Inflammatory macrophage treated with lipopolysaccharide for 1 hour (primary cell): Measurements from ENCODE around the gene SPG7.

ENCODE experiments used
- DNase-seq, 2 donors: peaks; one replicate each; pipeline ENCODE4 v3.0.0-alpha.2; 2020 to 2022

The SPG7 gene

DNA sequence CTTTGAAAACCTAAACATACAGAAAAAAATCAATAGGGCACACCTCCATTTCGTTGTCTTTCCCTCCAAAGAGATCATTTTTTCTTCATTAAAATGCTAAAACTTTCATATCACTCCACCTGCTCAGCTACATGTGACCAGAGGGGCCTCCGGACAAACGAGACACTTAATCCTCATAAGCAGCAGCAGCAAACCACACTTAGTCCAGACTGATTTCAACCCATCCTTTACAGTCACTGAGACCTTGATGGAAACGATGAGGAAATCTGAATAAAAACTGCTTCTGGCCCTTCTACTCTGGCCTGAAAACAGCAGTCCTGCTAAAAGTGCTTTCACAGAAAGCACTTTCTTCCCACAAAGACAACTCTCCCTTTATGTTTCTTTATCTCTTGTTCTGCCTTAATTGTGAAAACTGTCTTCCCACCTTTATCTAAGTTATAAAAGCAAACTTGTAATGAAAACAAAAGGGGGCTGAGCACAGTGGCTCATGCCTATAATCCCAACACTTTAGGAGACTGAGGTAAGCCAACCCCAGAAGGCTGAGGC lies 22.4 kb upstream of the SPG7 start:
- no peak for DNase-seq

DNA sequence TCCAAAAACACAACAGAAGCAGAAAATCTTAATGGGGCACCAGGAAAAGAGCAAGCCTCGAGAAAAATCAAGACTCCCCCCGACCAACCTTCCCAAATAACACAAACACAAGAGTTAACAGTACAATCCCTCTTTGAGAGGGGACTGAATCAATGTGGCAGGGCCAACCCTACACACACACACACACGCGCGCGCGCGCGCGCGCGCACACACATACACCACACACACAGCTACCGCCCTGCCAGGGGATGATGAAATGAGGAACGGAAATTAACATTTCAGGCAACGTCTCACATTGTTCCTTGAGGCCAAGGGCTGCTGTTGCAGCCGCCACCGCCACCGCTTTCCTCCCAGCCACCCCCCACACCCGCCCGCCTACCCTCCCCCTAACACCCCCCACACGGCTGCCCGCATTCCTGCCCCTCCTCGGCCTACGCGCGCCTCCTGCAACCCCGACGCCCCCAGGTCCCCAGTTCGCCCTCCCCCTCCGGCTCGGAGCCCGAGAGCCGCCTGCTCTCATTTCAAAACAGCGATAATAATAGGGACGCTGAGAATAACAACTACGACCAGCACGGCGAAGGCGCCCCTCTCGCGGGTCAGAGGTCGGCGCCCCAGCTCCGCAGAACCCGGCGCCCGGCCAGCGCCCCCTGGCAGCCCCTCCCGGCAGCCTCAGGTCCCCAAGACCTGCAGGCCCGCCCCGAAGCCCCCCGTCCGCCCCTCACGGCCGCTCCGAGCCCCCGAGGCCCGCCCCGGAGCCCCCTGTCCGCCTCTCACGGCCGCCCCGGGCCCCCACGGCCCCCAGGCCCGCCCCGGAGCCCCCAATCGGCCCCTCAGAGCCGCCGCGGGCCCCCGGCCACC lies 18.9 kb upstream of the SPG7 start:
- DNase-seq, result peak; percentile 91 to 93

DNA sequence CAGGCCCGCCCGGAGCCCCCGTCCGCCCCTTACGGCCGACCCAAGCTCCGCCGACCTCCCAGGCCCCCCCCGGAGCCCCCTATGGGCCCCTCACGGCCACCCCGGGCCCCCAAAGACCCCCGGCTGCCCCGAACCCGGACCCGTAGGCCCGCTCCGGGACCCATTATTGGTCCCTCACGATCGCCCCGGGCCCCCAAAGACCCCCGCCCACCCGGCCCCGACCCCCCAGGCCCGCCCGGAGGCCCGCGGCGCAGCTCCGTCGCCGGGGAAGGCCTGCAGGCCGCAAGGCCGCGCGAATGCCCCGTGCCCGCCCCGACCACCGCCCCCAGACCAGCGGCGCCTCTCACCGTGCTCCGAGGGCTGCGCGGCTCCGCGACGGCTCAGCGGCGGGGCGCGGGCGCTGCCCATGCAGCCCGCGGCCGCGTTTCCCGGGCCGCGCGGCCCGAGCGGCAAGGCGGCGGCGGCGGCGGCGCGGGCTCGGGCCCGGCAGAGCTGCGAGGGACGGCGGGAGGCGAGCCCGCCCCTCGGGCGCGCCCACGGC lies 18.2 kb upstream of the SPG7 start:
- no peak for DNase-seq

DNA sequence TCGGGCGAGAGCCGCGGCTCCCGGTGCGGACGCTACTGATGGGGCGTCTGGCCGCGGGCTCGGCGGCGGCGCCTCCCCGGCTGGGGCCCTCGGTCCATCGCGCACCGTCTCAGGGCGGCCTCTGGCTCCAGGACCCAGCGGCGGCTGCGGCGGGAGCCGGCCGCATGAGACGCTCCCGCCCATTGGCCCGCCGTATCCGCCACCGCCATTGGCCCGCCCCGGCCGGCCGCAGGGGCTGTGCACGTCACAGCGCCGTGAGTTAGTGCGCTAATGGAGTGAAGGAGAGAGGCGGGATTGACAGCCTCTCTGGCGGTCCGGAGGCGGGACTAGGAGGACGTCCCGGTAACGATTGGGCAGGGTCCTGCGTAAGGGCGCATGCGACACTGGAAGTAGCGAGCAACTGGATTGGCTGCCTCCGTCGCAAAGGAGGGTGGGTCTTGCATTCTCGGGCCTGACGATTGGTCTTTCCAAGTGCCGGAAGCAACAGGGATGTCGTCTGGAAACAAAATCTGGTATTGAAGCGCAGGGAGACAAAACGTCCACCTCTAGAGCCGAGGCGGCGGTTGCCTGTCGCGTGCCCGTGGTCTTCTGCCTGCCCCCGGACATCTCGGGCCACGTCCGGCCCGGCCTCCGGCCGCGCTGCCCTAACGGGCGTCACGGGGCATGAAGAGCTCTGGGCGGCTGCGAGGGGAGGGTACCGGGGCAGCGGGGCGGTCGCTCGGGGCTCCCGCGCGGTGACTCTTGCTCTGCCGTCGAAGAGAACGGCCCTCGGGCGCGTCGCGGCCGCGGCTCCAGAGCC lies 17.6 kb upstream of the SPG7 start, which contains the start of gene ANKRD11:
Gene ANKRD11 (minus strand): TSS at position 123 of the 799 bp plus-strand sequence. CDS start 173,542 bp downstream, outside the sequence.
- peak; percentile 98 to 100 for DNase-seq

DNA sequence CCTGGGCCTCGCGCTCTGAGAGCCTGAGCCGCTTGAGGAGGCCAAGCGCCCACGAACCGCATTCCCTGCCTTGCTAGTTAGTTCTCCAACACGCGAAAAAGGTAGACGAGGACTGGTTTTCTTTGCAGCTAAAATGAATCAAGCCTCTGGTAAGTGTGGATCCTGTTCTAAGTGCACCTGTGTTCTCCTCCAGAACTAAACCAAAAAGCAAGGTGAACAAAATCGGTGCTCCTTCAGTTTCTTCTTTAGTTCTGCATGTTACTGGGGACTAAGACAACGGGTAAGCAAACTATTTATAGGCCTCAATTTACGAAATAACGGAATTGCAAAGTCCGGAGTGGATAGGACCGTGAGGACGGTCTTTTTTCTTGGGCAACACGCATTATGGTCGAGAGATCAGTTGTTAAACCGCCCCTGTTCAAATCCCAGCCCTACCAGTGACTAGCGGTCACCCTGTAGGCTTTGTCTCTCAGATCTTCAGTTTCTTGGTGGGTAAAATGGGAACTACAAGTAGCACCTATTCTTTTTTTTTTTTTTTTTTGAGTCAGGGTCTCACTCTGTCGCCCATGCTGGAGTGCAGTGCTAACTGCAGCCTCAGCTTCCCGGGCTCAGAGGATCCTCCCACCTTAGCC lies 16.8 kb upstream of the SPG7 start:
- DNase-seq, result peak; percentile 73 to 74

DNA sequence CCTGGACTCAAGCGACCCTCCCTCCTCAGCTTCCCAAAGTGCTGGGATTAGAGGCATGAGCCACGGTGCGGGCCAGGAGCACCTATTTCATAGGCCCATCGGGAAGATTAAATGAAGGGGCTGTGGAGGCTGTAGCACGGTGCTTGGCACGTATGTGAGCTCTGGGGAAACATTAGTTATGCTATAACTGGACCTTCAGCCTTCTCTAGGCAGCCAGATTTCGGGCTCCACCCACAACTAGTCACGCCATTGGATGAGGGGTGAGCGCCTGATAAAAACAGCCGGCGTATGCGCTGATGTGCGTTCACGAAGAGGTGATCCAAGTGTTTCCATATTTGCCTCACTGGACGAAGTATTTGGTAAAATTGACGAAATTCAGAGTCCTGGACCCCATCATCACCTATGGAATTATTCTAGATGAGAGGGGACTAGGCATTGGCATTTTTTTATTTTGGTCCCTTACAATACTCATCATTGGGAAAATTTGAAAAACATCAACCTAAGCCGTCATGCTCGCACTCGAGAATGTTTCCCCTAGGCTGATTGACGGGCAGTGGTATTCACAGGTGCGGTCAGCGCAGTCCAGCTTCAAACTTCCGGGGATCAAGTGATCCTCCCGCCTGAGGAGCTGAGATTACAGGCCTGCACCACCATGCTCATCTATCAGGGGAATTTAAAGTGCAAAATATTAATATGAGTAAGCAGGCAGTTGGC lies 16.1 kb upstream of the SPG7 start:
- no peak for DNase-seq

DNA sequence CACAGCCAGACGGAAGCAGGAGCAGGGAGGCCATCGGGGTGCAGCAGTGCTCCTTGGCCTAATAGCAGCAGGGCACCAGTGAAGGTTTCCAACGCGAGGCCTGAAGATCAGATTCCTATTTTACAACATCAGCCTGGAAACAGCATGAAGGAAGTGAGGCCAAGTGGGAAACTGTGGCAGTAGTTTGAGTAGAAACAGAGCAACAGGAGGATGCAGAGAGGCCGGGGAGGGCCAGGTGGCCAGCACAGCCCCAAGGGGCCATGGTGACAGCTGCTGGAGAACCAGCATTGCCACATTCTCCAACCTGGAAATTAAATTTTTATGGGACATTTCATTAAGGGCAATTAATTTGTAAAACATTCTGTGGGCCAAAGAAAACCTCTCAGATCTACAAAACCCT lies 14.4 kb upstream of the SPG7 start:
- DNase-seq, result no peak

DNA sequence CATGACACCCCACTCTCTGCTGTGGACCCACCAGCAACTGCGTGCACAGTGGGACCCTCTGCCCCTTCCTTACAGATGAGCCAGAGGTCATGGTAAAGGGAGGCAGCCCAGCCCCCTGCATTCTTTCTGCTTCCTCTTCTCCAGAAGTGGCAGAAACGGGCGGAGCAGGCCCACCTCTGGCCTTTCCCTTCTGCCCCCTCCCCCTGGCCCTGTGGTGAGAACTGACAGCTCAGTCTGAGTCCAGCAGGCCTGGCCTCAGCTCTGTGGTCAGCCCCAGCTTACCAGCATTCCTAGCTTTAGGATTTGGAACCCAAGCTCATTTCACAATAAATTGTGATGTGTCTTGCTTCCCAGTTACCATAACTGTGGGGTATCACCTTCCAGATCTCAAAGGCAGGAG lies 13.1 kb upstream of the SPG7 start:
- DNase-seq, result no peak

DNA sequence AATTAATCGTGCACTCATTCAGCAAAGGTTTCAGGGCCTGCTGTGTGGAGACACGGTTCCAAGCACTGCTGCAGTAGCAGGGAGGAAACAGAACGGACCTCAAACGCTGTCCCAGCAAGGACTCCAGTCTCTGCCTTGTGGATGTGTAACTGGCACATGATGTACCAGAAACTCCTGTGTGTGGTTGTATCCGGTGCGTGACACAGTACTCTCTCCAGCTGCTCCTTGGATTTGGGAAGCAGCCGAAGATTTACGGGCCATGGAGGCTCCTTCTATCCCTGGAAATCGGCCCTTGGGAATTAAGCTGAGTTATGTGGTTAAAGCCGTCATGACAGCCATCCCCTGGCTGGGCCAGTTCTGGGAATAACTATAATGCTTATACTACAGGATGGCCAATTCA lies 9.4 kb upstream of the SPG7 start:
- no peak for DNase-seq

DNA sequence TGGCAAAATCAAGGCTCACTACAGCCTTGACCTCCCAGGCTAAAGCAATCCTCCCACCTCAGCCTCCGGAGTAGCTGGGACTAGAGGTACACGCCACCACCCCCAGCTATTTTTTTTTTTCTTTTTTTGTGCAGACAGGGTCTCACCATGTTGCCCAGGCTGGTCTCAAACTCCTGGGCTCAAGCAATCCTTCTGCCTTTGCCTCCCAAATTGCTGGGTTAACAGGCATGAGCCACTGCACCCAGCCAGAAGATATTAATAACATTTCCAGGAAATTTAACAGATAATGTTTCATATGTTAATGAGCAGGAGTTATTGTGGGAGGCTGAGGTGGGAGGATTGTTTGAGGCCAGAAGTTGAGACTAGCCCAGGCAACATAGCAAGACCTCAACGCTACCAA lies 8.4 kb upstream of the SPG7 start:
- no peak for DNase-seq

DNA sequence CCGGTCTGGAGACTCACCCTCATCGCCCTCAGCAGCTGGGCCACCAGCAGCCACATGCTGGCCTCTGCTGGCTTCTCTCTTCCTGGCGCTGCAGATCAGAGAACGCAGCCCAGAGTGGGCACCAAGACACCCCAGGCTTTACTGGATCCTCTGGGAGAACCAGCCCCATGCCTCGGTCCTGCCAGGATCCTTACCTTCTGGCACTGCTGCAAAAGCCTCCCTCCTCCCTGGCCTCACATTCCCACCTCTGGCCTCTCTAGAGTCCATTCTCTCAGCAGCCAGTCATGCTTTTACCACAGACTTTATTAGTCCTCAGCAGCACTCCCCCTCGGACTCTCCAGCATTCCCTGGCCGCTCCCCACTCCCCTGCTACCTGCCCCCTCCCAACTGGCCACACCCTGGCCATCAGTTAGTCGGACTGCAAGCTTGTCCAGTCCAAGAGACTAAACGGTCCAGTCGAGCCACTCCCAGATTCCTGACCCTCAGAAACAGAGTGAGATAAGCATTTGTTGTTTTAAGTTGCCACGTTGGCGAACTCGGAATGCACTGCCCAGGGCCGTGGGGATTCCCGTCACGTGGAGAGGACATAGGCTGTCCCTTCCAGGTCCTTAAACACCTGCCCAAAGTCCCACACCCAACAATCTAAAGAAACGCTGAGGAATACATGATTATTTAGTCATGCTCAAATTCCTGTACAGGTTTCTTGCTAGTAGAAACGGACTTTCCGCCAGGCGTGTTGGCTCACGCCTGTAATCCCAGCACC lies 5.9 kb upstream of the SPG7 start:
- DNase-seq, result no peak

DNA sequence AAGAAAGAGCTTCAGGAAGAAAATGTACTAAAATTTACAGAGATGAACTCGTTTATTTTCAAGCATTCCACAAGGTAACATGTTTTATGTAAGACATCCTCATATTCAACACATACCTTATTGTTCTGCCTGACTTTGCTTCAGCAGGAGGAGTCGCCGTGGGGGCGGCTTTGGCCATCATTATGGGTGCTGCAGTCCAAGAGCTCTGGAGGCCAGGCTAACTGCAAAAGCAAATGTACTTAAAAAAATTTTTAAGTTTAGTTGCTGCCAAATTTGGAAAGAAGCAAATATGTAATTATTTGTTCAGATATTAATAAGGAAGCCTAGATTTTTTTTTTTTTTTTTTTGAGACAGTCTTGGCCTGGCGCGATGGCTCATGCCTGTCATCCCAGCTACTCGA lies 4.1 kb upstream of the SPG7 start:
- no peak for DNase-seq

DNA sequence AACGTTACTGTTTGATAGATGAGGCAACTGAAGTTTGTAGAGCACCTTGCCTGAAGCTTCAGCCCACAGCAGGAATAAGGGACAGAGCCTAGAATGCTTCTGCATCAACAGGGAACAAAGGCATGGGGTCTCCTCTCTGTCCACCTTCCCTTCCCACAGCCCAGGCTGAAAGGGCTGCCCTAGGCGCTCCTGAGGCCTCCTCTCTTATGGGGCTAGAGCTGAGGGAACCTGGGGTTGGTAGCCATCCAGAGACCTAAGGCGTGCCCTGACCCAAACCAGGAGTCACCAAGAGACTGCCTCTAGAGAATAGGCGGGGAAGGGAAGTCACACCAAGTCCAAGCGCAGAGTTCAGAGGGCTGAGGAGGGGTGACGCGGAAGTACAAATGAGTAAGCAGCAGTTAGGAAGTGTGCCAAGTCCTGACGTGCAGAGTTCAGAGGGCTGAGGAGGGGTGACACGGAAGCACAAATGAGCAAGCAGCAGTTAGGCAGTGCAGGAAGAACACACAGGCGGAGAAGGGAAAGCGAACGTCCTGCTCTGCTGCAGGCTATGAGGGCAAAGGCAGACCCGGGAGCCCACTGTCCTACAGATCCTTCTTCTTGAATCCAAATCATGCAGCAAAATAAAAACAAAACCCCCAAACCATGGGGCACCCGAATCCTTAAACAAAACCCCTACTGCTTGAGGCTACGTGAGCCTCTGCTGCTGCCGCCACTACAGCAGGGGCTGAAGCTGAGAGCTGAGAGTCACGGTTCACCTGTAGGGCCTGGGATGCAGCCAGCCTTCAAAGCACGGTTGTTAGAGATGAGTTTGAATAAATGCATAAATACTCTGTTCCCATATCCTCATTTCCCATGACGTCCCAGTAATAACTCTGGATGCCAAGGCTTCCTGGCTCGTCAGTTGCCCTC lies 2.7 kb upstream of the SPG7 start:
- DNase-seq, result peak; percentile 94 to 97

DNA sequence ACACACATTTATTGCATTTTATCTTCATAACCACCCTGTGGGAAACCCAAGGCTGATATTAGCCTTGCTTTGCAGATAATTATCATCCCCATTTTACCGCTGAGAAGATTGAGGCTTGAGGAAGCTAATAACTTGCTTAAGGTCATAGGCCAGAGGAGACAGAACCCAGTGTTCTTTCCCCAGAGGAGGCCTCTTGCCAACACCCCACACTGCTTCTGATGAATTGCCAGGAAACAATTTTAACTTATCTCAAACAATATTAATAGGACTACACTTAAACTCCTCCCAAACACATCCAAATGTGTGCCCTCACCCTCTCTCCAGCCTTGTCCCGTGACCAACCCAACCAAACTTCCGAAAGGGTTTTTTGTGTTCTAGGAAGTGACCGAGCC lies 2.1 kb upstream of the SPG7 start:
- DNase-seq, result no peak

DNA sequence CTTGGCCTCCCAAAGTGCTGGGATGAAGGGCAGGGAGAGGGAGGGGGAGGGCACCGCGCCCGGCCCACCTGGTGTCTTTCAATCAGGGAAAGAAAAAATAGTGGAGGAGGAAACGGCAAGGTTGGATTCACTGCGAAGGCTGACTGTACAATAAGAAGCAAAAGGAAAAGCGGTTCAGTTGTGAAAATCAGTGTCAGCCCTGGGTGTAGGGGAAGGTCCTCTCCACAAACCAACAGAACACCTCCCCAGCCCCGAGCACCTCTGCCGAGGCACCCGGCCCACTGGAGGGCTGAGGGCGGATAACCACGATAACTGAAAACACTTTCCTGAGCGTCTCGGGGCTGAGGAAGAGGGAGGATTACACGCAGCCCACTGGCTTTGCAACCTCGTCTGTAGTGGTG lies 1.4 kb upstream of the SPG7 start:
- DNase-seq, result no peak

DNA sequence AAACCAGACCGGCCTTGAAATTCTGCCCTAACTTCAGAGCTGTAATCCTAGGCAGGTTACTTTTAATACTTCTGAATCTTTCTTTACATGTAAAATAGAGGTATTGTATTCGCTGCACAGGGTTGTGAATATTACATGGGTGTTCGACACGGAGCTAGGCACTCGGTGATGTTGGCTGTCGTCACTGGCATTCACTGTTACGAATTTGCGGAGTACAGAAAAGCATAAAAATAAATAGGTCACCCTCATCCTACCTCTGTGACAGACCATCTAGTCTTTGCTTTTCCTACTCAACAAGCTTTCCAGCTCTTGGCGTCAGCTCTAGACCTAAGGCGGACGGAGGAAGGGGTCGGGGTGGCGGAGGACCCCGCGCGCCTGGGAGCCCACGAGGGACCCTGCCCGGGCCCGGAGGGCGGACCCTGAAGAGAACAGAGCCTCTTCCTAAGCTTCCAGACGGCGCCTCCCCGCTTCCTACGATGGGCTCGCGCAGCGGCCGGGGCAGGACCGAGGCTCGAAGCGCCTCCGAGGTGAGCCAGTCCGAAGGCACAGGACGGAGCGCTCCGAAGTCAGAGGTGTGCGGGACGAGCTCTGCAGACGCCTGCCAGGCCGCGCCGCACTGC lies 879 bp upstream of the SPG7 start:
- DNase-seq, result no peak

DNA sequence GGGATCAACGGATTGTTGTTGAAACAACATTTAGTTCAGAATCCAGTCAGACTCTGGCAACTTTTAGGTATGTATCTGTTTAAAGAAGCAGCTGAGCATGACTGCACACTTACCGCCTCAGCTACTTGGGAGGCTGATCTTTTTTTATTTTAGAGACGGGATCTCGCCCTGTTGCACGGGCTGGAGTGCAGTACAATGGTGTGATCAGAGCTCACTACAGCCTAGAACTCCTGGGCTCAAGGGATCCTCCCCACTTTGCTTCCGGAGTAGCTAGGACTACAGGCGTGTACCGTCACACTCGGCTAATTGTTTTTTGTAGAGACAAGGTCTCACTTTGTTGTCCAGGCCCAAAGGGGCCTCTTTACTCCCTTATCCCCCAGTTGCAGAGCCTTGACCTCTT lies 2.3 kb downstream of the SPG7 start:
- no peak for DNase-seq

DNA sequence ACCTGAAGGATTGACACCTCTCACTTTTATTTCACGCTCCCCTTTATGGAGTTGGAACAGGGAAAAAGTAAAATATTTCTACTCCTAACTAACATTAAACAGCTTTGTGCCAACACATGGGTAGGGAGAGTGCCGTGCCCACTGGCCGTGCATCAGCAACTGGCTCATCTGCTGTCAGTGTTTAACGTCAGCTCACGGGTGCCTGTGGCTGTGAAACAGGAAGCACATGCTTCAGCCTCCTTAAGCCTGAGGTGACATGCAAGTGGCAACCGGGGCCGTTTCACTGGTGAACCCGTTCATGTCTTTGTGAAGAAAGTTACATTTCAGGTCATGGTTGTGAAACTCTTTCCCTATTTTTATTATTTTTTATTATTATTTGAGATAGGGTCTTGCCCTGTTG lies 3.2 kb downstream of the SPG7 start:
- DNase-seq, result peak in 1 of 2 donors; percentile 20

DNA sequence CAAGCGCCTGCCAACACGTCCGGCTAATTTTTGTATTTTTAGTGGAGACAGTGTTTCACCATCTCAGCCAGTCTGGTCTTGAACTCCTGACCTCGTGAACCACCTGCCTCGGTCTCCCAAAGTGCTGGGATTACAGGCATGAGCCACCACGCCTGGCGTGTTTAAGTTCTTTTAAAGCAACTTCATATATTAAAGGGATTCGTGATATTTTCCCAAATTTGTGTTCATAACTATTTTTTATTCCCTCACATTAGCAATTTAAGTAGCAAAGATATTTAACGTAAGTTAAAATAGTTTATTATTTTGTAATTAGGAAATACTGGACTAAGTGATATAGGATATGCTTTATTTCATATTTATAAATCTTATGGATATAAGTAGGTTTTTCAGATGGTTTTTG lies 4.2 kb downstream of the SPG7 start:
- DNase-seq, result no peak

DNA sequence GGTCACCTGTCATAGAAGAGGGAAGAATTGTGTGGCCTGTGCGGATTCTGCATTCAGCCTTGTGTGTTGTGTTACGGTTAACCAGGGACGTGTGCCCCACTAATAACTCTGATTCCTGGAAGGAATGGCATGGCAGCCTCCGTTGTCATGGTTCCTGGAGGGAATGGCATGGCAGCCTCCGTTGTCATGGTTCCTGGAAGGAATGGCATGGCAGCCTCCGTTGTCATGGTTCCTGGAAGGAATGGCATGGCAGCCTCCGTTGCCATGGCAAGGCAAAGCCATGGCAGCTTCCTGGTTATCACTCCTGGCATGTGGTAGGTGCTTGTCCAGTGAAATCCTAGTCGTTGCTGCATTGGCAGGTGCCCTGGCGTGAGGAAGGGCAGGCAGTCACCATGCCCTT lies 8.9 kb downstream of the SPG7 start:
- no peak for DNase-seq
